ENCODE results near the gene TSEN15. TPM values are rescaled to one million over a fixed set of nuclear protein-coding genes. Genes with fewer than 3 reads are reported as not detected.

Gene TSEN15
- total and polyA plus RNA-seq, 10 of the 15 experiments (the other 5 are each of a cell fraction or from before 2014, with no cell fraction given), result 21.1 to 136 (median 70.2) TPM

DNA sequence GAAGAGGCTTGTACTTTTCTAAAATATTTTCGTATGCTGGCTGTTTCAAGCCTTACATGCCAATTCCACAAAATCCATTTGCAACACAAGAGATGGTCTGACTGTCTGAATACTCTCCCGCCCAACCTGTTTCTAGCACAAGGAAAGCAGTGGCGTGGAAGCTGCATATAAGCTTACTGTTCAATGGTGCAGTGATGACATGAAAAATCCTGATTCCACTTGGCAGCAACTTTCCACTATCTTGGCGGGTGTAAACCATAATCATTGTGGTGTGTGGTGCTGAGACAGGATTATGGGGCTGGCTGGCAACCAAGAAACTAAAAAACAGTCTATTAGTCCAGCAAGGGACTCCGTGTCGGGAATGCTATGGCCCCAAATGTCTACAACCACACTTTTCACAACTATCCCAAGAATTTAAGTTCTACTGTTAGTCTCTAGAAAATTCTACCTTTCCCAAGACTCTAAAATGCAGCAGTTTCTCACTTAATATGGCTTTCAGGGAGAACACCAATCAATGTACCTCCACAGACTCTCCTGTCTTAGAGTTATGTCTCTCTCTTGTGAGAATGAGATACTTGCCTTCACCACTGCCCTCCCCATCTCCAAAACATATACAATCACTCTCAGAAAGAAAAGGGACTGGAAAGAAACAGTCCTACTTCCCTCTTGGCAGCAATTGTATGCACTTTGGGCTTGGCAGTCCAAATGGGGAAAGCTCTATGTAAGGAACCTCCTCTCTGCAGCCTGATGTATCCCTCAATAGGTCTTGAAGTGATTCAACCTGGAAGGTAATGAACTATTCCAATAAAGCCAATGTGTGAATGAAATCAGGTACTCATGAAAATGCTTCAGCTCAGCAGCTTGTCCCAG is 23.5 kb upstream of the TSEN15 start:
- H3K79me2 ChIP-seq (ENCODE audit: control insufficient read depth, insufficient read depth, low read length), result no peaks in the 10 kb centered on the region
- no peaks in the 10 kb centered on the region; the same call in 1 of the 2 replicates for H4K20me1 ChIP-seq (ENCODE audit: control insufficient read depth, insufficient read depth)
- ChIA-PET SMC1A (ENCODE audit: uncharacterized antibody, unreplicated experiment) (interaction anchor here (0.9 to 1.1 kb wide), 3 partner anchors 10 to 58 kb away, joined by 3 to 4 read pairs (median 3); no protein-coding TSS in a partner anchor), RAD21 (ENCODE audit: unreplicated experiment) (no interaction called here), POLR2A (no interaction called here), CTCF (interaction anchor here (1.4 kb wide), 1 partner anchor 48 kb away, joined by 3 read pairs; no protein-coding TSS in a partner anchor)
- in situ Hi-C loops (cut with MboI) (no loop called here), intact Hi-C loops (cut with micrococcal nuclease; ENCODE audit: unreplicated experiment) (no loop called here)
- DNase-seq (ENCODE audit: low read depth, low spot score), result no peak
- no peak overlapping the region for H2AFZ ChIP-seq (ENCODE audit: control insufficient read depth, low read depth, low read length)
- H3K4me1 ChIP-seq (ENCODE audit: control insufficient read depth, insufficient read depth, low read length), result no peaks in the 10 kb centered on the region
- no peak overlapping the region for H3K27ac ChIP-seq (ENCODE audit: control insufficient read depth, insufficient read depth)
- H3K4me3 ChIP-seq, result no peak overlapping the region
- H3K36me3 ChIP-seq (ENCODE audit: control insufficient read depth in 2 of 2, insufficient read depth in 2 of 2, low read length in 1 of 2), result no peaks in the 10 kb centered on the region
- 15% methylated on average over 6 of the region's 6 CpGs for WGBS (ENCODE audit: insufficient coverage, insufficient replicate concordance, low lambda C conversion rate, missing lambda C conversion rate)
- no peak overlapping the region for H3K4me2 ChIP-seq (ENCODE audit: control insufficient read depth, insufficient read depth)
- H3K27me3 ChIP-seq (replicated peaks in 1 of 2; ENCODE audit: control insufficient read depth in 2 of 2, insufficient read depth in 2 of 2, low read length in 1 of 2), result peaks cover 0 to 6% of the 10 kb centered on the region in 2 experiments; a peak in 1 of 4 replicates
- no peak for ATAC-seq
- no peaks in the 10 kb centered on the region for H3K9me3 ChIP-seq (replicated peaks; ENCODE audit: control insufficient read depth, insufficient read depth, low read length)
- no peak overlapping the region for H3K9ac ChIP-seq (ENCODE audit: control insufficient read depth, insufficient read depth, low read length)
- FAIRE-seq, result no peak
- BruUV-seq (replicated peaks), result no TSS peak
- TF ChIP-seq USF1 (IDR thresholded peaks at IDR 0.05; ENCODE audit: borderline replicate concordance, extremely low read length, insufficient read depth, low read depth, low read length) (no peak), ATF7 (IDR thresholded peaks at IDR 0.05; ENCODE audit: low read depth) (no peak), RCOR1 (conservative IDR thresholded peaks at IDR 0.05; ENCODE audit: low read depth, low read length) (no peak), ZZZ3 (IDR thresholded peaks at IDR 0.05; ENCODE audit: control insufficient read depth, insufficient read length, low read depth) (no peak), NKRF (conservative IDR thresholded peaks at IDR 0.05) (no peak), CBX5 (IDR thresholded peaks at IDR 0.05; ENCODE audit: low read depth) (no peak), LARP7 (IDR thresholded peaks at IDR 0.05) (no peak), STAT1 (conservative IDR thresholded peaks at IDR 0.05) (no peak), NFYA (IDR thresholded peaks at IDR 0.05; ENCODE audit: borderline replicate concordance, low read depth, low read length) (no peak), MAX (IDR thresholded peaks at IDR 0.05; ENCODE audit: low read depth, low read length) (no peak), MYB (IDR thresholded peaks at IDR 0.05; ENCODE audit: borderline replicate concordance, low read depth, low read length) (no peak), ZNF207 (IDR thresholded peaks at IDR 0.05; ENCODE audit: borderline replicate concordance) (no peak)
- TF ChIP-seq, protein P1, sequence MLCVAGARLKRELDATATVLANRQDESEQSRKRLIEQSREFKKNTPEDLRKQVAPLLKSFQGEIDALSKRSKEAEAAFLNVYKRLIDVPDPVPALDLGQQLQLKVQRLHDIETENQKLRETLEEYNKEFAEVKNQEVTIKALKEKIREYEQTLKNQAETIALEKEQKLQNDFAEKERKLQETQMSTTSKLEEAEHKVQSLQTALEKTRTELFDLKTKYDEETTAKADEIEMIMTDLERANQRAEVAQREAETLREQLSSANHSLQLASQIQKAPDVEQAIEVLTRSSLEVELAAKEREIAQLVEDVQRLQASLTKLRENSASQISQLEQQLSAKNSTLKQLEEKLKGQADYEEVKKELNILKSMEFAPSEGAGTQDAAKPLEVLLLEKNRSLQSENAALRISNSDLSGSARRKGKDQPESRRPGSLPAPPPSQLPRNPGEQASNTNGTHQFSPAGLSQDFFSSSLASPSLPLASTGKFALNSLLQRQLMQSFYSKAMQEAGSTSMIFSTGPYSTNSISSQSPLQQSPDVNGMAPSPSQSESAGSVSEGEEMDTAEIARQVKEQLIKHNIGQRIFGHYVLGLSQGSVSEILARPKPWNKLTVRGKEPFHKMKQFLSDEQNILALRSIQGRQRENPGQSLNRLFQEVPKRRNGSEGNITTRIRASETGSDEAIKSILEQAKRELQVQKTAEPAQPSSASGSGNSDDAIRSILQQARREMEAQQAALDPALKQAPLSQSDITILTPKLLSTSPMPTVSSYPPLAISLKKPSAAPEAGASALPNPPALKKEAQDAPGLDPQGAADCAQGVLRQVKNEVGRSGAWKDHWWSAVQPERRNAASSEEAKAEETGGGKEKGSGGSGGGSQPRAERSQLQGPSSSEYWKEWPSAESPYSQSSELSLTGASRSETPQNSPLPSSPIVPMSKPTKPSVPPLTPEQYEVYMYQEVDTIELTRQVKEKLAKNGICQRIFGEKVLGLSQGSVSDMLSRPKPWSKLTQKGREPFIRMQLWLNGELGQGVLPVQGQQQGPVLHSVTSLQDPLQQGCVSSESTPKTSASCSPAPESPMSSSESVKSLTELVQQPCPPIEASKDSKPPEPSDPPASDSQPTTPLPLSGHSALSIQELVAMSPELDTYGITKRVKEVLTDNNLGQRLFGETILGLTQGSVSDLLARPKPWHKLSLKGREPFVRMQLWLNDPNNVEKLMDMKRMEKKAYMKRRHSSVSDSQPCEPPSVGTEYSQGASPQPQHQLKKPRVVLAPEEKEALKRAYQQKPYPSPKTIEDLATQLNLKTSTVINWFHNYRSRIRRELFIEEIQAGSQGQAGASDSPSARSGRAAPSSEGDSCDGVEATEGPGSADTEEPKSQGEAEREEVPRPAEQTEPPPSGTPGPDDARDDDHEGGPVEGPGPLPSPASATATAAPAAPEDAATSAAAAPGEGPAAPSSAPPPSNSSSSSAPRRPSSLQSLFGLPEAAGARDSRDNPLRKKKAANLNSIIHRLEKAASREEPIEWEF (IDR thresholded peaks at IDR 0.05; ENCODE audit: insufficient replicate concordance, low read depth, low read length), result no peak
